ENCODE results near the gene SRSF12.

- TF ChIP-seq CTCF (IDR thresholded peaks at IDR 0.05; ENCODE audit: low read length): no peak
- no peak for TF ChIP-seq EZH2phosphoT487 (IDR thresholded peaks at IDR 0.05; ENCODE audit: low read length)
These were observed 36.2 kb downstream of the SRSF12 start for GRCh38 chr6:89081423-89082322.

Measured in MM.1S (cell line).